ENCODE results near the gene SGK1. TPM values are rescaled to one million over a fixed set of nuclear protein-coding genes. Genes with fewer than 3 reads are reported as not detected.

Gene SGK1
- total and polyA plus RNA-seq, 8 donors: 26.6 to 236 (median 82.1) TPM

DNA sequence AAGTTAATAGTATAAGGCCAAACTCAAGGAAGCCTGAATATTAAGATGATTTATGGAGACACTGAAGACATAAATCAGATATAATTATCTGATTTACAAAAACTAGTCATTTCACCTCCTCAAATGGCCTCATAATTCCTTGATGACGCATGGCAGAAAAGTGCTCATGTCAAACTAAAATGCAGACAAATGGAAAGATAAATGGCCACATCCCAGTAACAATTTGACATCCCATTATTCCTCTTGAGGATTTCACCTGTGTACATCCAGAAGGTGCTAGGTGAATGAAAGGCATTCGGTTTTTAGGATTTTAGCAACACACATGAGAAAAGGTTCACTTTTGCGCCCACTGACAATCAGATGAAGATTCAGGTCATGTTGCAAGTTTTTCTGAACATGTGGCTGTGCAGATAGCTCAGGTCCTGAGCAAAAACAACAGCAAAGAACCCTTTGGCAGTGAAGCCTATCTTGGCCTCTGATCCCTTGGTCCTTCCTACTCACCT is 24.2 kb downstream of the SGK1 start:
- H3K27ac ChIP-seq: no peak overlapping the region
- no peaks in the 10 kb centered on the region for H3K27me3 ChIP-seq
- DNase-seq (no peak), ATAC-seq (no peak)
- intact Hi-C loops (cut with DNase I): no loop called here
- H3K36me3 ChIP-seq: no peaks in the 10 kb centered on the region
- H3K4me3 ChIP-seq: no peak overlapping the region
- no peak for TF ChIP-seq CTCF (IDR thresholded peaks at IDR 0.05)
- no peaks in the 10 kb centered on the region for H3K9me3 ChIP-seq
- H3K4me1 ChIP-seq: peaks cover 8 to 27% of the 10 kb centered on the region in 2 donors

- DNase-seq: no peak
- Histone ChIP-seq H3K36me3 (no peaks in the 10 kb centered on the region), H3K27me3 (no peaks in the 10 kb centered on the region), H3K4me3 (no peak overlapping the region), H3K27ac (no peak overlapping the region), H3K9me3 (no peaks in the 10 kb centered on the region), H3K4me1 (peaks cover 5 to 36% of the 10 kb centered on the region in 2 donors)
- intact Hi-C loops (cut with DNase I): no loop called here
- no peak for TF ChIP-seq CTCF (IDR thresholded peaks at IDR 0.05)
- ATAC-seq: no peak
These were observed 26.8 kb downstream of the SGK1 start for GRCh38 chr6:134291156-134291555.

GRCh38 chr6:134289204-134289575 is 28.7 kb downstream of the SGK1 start:
- peaks cover 0 to 20% of the 10 kb centered on the region in 2 donors for H3K4me1 ChIP-seq
- H3K9me3 ChIP-seq: no peaks in the 10 kb centered on the region
- no peak for DNase-seq
- intact Hi-C loops (cut with DNase I): no loop called here
- no peak for TF ChIP-seq CTCF (IDR thresholded peaks at IDR 0.05)
- no peaks in the 10 kb centered on the region for H3K36me3 ChIP-seq
- H3K4me3 ChIP-seq: no peak overlapping the region
- no peaks in the 10 kb centered on the region for H3K27me3 ChIP-seq
- H3K27ac ChIP-seq: peak overlapping the region; percentile 57 to 86
- ATAC-seq: no peak

- Histone ChIP-seq H3K4me3 (no peak overlapping the region), H3K9me3 (no peaks in the 10 kb centered on the region), H3K4me1 (peaks cover 0 to 20% of the 10 kb centered on the region in 2 donors), H3K27ac (peak overlapping the region; percentile 57 to 86), H3K27me3 (no peaks in the 10 kb centered on the region), H3K36me3 (no peaks in the 10 kb centered on the region)
- TF ChIP-seq CTCF (IDR thresholded peaks at IDR 0.05): no peak
- intact Hi-C loops (cut with DNase I): no loop called here
- DNase-seq (no peak), ATAC-seq (peak; percentile 80)
These were observed 29.2 kb downstream of the SGK1 start for GRCh38 chr6:134288538-134289203.

- ATAC-seq: no peak
- H3K27ac ChIP-seq: peak overlapping the region; percentile 57 to 86
These were observed 29.9 kb downstream of the SGK1 start for GRCh38 chr6:134287859-134288537.

More at GRCh38 chr6:134287859-134288537, 29.9 kb downstream of the SGK1 start:
- Histone ChIP-seq H3K36me3 (no peaks in the 10 kb centered on the region), H3K4me3 (no peak overlapping the region), H3K4me1 (peaks cover 0 to 20% of the 10 kb centered on the region in 2 donors), H3K27me3 (no peaks in the 10 kb centered on the region), H3K9me3 (no peaks in the 10 kb centered on the region)
- TF ChIP-seq CTCF (IDR thresholded peaks at IDR 0.05): no peak
- no peak for DNase-seq
- intact Hi-C loops (cut with DNase I): no loop called here

All from left lung (tissue), 10 donors.